Measurements from ENCODE around the gene ALKBH5.

DNA sequence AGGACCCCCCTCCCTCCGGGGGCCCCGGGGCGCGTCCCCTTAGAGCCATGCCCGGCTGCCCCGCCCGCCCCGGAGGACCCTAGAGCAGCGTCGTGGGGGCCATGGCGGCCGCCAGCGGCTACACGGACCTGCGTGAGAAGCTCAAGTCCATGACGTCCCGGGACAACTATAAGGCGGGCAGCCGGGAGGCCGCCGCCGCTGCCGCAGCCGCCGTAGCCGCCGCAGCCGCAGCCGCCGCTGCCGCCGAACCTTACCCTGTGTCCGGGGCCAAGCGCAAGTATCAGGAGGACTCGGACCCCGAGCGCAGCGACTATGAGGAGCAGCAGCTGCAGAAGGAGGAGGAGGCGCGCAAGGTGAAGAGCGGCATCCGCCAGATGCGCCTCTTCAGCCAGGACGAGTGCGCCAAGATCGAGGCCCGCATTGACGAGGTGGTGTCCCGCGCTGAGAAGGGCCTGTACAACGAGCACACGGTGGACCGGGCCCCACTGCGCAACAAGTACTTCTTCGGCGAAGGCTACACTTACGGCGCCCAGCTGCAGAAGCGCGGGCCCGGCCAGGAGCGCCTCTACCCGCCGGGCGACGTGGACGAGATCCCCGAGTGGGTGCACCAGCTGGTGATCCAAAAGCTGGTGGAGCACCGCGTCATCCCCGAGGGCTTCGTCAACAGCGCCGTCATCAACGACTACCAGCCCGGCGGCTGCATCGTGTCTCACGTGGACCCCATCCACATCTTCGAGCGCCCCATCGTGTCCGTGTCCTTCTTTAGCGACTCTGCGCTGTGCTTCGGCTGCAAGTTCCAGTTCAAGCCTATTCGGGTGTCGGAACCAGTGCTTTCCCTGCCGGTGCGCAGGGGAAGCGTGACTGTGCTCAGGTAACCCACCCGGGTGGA is 759 bp downstream of the ALKBH5 start:
- TF ChIP-seq, protein P1, sequence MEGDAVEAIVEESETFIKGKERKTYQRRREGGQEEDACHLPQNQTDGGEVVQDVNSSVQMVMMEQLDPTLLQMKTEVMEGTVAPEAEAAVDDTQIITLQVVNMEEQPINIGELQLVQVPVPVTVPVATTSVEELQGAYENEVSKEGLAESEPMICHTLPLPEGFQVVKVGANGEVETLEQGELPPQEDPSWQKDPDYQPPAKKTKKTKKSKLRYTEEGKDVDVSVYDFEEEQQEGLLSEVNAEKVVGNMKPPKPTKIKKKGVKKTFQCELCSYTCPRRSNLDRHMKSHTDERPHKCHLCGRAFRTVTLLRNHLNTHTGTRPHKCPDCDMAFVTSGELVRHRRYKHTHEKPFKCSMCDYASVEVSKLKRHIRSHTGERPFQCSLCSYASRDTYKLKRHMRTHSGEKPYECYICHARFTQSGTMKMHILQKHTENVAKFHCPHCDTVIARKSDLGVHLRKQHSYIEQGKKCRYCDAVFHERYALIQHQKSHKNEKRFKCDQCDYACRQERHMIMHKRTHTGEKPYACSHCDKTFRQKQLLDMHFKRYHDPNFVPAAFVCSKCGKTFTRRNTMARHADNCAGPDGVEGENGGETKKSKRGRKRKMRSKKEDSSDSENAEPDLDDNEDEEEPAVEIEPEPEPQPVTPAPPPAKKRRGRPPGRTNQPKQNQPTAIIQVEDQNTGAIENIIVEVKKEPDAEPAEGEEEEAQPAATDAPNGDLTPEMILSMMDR (IDR thresholded peaks at IDR 0.05), result no peak
- TF ChIP-seq POLR2A (IDR thresholded peaks at IDR 0.05) (no peak), EP300 (IDR thresholded peaks at IDR 0.05) (no peak)
